ENCODE data around the gene HSD17B8.
"Not testable (repeated sequence)": the region's sequence is repeated elsewhere in the genome, so short reads cannot be mapped to it uniquely, and the experiment has no call there.

The HSD17B8 gene

GRCh38 chr6:33206027-33206863 lies 1.8 kb downstream of the HSD17B8 start:
- DNase-seq (ENCODE audit: low read depth), result no peak

DNA sequence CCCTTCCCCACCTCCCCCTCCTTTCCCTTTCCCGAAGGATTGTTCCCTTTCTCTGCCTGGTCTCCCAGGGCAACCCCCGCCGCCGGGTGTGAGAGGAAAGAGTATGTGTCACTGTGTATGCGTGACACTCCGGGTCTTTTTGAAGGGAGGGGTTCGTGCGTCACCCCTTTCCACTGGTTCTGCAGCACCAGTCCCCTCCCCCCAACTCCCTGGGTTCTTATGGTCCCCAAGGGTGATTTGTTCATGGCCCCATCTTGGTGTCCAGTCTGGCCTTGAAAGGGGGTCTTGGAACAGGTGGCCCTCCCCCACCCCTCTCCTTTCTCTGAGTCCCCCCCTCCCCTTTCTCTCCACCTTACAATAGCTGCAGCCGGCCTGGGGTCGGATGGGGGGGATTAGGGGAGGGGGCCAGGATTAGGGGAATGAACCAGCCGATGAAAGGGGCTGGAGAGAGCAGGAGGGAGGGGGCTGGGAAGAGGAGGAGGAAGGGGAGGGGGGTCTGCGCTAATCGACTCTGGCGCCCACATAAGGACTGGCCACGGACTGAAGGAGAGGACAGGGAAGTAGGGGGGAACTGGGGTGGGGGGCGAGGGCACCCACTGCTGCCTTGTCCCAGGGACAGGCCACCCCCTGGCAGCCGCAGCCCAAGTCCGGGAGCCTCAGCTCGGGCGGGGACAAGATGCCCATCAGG lies 2.6 kb downstream of the HSD17B8 start:
- DNase-seq (ENCODE audit: low read depth), result no peak

GRCh38 chr6:33207552-33208090 lies 3.2 kb downstream of the HSD17B8 start:
- DNase-seq (ENCODE audit: low read depth), result no peak

DNA sequence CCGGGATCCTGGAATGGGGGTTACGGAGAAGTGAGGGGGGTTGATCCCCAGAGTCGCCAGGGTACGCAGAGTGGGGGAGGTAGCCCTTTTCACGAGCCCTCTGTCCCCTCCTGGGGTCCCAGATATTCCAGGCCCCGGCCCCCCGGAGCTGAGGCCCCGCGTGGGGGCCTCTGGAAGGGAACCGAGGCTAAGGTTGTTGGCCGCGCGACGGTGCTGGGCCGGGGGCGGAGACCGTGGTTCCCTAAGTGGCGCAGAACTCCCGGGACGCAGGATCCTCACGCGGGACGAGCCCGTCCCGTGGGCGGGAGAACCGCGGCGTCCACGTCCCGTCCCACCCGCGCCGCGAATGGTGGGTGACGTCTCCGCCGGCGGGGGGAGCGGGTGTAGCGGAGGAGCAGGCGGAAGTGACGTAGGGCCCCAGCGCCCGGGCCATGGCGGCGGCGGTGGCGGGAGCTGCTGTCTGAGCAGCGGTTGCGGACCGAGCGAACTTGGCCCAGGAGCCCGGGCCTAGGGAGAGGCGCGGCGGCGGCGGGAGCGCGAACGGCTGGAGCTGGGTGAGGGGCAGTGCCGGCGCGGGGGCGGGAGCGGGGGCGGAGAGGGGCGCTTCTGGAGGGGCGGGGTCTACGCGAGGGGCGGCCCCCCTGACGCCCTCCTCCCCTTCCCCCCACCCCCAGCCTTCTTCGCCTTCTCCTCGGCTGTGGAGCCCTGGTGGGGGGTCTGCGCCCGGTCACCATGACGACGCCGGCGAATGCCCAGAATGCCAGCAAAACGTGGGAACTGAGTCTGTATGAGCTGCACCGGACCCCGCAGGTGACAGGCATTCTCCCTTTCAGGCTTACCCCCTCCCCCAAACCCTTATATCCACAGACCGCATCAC lies 3.9 kb downstream of the HSD17B8 start, which contains the start of gene RING1:
Gene RING1, plus strand, starts transcription at position 410 of the 877 bp plus-strand sequence. Its CDS starts 323 bp downstream, at position 733.
- no peak for DNase-seq (ENCODE audit: low read depth)

GRCh38 chr6:33209856-33210255 lies 5.4 kb downstream of the HSD17B8 start:
- no peak for DNase-seq (ENCODE audit: low read depth)

- DNase-seq (ENCODE audit: low read depth), result no peak
Observed at GRCh38 chr6:33211136-33211535, 6.7 kb downstream of the HSD17B8 start.

- no peak for DNase-seq (ENCODE audit: low read depth)
Observed at GRCh38 chr6:33211666-33212422, 7.4 kb downstream of the HSD17B8 start.

DNA sequence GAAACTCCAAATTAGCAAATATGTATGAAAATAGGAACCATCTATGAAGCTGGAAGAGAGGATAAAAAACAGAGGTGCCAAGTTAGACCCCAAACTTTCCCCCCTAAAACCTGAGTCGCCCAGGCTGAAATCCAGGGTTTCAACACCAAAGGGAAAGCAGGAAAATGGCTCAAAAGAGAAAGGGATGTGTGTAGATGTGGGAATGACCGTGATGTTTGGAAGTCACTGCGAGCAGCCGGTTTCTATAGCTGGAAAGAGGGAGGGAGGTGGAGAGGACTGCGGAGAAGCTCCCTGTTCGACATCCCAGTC lies 8.4 kb downstream of the HSD17B8 start:
- DNase-seq (ENCODE audit: low read depth), result no peak

- DNase-seq (ENCODE audit: low read depth), result no peak
Observed at GRCh38 chr6:33213166-33213988, 8.9 kb downstream of the HSD17B8 start.

- no peak for DNase-seq (ENCODE audit: low read depth)
Observed at GRCh38 chr6:33213989-33214335, 9.5 kb downstream of the HSD17B8 start.

- DNase-seq (ENCODE audit: low read depth), result no peak
Observed at GRCh38 chr6:33215271-33216116, 11.0 kb downstream of the HSD17B8 start.

GRCh38 chr6:33216117-33216649 lies 11.7 kb downstream of the HSD17B8 start:
- no peak for DNase-seq (ENCODE audit: low read depth)

GRCh38 chr6:33217246-33217645 lies 12.8 kb downstream of the HSD17B8 start:
- DNase-seq (ENCODE audit: low read depth), result no peak

DNA sequence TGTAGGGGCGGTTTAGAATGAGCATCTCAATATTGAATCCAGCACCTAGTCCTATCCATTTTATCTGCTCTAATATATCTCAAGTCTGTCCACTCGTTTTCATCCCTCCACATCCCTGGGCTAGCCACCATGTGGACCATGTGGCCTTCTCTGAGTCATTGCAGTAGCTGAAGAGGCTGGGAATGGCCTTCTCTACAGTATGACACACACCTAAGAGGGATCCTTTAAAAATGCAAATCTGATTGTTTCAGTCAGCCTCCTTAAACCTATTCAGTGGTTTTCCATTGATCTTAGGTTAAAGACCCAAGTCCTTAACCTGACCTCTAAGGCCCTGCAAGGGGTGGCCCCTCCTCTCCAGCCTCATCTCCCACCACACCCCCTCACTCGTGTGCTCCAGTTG lies 13.2 kb downstream of the HSD17B8 start:
- DNase-seq (ENCODE audit: low read depth), result no peak

- not testable (repeated sequence) for DNase-seq (ENCODE audit: low read depth)
Observed at GRCh38 chr6:33226503-33227120, 22.2 kb downstream of the HSD17B8 start.

DNA sequence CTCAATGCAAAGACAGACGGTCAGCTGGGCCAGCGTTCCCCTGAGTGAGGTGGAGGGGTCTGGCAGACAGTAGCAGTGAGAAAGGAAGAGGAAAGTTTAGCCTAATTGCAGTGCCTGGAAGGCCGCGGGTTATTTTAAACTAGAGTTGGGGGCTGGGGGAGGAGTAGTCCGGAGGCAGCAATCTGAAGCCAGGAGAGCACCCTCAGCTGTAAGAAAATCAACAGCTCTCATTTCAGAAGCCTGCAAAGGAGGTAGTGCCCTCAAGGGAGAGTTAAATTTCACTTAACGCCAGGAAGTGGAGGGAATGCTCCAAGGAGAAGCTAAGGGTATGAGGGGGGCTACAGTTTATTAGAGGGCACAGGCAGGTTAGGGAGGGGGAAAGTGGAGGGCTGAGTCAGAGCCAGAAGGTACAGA lies 30.8 kb downstream of the HSD17B8 start:
- DNase-seq (ENCODE audit: low read depth), result no peak

DNA sequence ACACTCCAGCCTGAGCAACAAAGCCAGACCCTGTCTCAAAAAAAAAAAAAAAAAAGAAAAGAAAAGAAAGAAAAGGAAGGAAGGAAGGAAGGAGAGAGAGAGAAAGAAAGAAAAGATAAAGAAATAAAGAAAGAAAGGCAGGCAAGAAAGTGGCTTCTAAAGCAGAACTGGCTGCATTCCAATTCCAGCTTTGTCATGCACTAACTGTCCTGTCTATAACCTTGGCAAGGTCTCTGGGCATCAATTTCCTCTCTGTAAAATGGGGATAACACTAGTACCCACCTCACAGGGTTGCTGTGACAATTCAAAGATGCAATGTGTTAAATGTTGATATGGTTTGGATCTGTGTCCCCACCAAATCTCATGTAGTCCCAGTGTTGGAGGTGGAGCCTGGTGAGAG lies 31.9 kb downstream of the HSD17B8 start:
- DNase-seq (ENCODE audit: low read depth), result no peak

- DNase-seq (ENCODE audit: low read depth), result no peak
Observed at GRCh38 chr6:33236852-33237251, 32.4 kb downstream of the HSD17B8 start.

DNA sequence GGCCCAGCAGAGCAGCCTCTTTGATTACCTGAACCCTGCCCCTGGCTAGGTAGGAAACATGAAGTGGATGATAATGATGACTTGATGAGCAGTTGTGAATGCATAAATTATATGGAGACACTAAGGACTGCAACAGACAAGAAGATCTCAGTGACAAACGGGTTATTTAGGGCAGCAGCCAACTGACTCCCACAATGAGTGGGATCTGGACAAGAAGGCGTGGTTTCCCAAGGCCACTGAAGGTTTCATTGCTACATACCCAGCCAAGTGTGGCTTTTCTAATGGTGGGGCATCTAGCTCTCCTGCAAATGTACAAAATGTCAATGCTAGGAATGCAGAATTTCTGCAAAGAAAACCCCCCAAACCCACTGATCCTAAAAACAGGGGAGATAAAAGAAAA lies 33.3 kb downstream of the HSD17B8 start:
- no peak for DNase-seq (ENCODE audit: low read depth)
